Prostate gland (tissue), 2 donors: Measurements from ENCODE around the gene SGCG.

Experiments
- CTCF ChIP-seq, 4 experiments: fragments of 200-600 bp in 2 of 4; fragments of 450-650 bp in 2 of 4; sonication (generic) in 2 of 4; IDR thresholded peaks; 1 replicate in 3 of 4; 2 replicates in 1 of 4; pipeline ENCODE4 v1.5.1; 2016 to 2019; ENCODE audit warnings: antibody characterized with exemption in 4 of 4, mild to moderate bottlenecking in 2 of 4, moderate library complexity in 2 of 4
- POLR2A ChIP-seq: fragments of 450-650 bp; IDR thresholded peaks from one replicate; pipeline ENCODE4 v1.6.1; 2016; ENCODE audit warnings: antibody characterized with exemption, mild to moderate bottlenecking

GRCh38 chr13:23350009-23350408, 169.2 kb downstream of the SGCG start:
- TF ChIP-seq CTCF (IDR thresholded peaks at IDR 0.05) (no peak), POLR2A (no peak)
